HTERT RPE-1 (cell line): ENCODE results near the gene OLFML3.

Source experiments
- in situ Hi-C: fragments of 300-500 bp; cut with MboI; formaldehyde crosslinking; loops from 4 replicates; pipeline ENCODE4 v1.14.3; 2020; ENCODE audit warnings: low sequenced_read_pairs

Gene OLFML3, protein sequence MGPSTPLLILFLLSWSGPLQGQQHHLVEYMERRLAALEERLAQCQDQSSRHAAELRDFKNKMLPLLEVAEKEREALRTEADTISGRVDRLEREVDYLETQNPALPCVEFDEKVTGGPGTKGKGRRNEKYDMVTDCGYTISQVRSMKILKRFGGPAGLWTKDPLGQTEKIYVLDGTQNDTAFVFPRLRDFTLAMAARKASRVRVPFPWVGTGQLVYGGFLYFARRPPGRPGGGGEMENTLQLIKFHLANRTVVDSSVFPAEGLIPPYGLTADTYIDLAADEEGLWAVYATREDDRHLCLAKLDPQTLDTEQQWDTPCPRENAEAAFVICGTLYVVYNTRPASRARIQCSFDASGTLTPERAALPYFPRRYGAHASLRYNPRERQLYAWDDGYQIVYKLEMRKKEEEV

DNA sequence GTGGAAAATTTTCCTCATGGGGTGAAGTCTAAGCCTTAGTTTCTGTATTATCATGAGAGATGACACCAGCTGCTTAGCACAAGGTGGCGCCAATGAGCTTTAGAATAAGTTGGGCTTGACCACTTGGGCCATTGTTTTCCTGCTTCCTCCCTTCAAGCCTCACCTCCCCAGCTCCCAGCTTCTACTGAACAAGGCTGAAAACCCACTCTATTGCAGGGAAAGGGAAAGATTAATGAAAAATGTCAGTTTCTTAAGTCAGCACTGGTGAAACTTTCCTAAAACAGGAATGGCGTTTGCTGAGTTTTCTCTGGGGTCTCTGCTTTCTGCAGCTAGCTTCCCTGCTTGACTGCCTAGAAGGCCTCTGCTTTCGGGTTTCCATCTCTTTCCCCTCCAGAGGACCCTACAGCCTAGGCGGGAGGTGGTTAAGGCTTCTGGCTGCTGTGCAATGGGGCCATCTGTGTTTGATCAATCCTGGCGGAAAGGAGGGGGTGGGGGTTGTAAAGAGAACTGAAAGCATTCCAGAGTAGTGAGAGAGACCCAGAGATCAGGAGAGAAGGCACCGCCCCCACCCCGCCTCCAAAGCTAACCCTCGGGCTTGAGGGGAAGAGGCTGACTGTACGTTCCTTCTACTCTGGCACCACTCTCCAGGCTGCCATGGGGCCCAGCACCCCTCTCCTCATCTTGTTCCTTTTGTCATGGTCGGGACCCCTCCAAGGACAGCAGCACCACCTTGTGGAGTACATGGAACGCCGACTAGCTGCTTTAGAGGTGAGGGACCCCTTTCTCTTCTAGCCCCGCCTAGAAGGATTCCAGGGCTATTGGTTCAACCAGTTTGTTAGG, at the start of gene OLFML3:
Gene OLFML3 (plus strand): TSS at position 612 of the 840 bp plus-strand sequence. CDS start 43 bp downstream, at position 655.
- in situ Hi-C loops, result no loop called here

DNA sequence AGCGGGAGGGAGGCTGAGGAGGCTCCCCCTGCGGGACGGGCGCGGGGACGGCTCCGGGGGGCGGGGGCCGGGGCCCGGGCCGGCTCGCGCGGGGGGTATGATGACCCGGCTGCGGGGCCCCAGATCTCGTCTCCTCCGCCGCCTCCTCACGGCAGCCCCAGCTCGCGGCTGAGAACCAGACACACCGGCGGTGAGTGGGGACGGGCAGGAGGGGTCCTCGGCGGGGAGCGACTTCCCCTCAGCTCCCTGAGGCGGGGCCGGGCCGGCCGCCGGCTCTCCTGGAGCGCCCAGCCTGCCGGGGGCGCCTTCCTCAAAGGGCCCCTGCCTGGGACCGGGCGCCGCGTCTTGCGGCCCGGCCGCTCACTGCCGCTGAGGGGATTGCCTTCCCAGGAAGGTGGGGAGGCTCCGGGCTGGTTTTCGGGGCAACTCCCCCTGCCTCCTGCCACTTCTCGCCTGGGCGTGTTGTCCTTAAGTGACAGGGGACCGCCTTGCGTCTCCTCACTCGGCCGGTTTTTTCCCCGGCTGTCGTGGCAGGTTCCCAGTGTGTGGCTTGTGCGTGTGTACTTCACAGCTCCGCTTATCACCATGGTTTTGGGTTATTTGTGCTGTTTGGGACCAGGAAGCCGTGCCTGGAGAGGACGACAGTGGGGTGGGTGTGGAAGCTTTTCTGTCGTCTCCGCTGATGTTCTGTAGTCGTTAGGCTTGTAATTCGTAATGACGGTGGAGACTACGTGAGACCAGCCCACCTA, 49.4 kb upstream of the OLFML3 start:
- in situ Hi-C loops, result no loop called here

DNA sequence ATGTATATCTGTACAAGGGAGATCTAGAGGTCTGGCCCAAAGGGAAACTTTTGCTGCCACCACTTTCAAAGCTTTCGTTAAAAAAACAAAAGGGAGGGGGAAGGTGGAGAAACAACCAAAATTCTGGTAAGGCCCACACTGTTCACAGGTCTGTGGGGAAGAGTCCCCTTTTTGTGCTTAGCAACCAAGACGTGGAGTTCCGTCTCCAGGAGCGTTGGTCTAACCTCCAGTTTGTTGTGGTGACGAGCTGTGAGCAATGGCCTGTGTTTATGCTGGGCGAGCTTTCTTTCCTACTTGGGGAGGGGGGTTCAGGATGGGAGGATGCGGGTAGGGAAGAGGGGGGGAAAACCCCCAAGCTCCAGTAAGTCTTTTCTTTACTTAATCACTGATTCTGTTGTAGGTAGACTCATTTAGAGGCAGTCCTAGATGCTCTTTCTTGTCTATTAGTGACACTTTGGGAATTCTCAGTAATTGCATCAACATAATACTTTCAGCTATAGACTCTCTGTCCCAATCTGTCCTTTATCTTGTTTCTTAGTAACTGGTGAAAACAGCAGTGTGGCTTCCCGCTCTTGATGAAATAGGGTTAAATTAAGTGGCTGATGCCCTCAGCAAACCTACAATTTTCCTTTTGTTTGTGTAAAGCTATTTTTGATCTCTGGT, 48.6 kb upstream of the OLFML3 start:
- in situ Hi-C loops, result no loop called here

DNA sequence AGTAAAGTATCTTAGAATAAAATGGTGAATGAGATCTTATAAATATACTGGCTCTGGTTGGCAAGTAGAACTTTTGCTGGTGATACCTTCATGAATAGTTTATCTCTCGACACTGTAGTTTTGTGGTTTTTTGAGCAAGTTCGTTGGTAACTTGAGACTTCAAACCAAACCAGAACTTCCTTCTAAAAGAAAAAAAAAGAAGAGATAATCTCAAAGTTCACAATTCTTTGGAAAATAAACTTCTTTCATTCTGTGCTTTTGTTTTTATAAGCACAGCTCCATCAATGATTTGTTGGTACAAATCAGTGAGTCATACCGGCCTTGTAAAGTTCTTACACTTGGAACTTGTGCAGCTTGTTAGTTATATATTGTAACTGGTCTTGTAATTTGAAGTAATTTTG, 47.8 kb upstream of the OLFML3 start:
- in situ Hi-C loops, result no loop called here

DNA sequence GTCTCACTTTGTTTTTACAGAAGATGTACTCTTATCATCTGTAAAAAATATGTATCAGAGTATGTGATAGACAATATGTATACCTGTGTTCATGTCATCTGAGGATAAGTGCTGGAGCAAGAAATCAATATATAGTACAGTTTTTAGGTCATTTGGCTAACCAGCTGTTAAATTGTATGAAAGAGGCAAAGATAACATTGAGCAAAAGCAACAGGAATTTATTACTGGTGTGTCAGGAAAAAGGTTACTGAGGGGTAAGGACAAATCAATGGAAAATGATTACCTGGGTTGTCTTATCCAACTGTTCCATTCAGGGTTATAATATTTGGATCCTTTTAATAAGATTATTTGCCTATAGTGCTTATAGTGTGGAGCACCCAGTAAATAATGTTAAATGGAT, 45.3 kb upstream of the OLFML3 start:
- in situ Hi-C loops, result no loop called here

DNA sequence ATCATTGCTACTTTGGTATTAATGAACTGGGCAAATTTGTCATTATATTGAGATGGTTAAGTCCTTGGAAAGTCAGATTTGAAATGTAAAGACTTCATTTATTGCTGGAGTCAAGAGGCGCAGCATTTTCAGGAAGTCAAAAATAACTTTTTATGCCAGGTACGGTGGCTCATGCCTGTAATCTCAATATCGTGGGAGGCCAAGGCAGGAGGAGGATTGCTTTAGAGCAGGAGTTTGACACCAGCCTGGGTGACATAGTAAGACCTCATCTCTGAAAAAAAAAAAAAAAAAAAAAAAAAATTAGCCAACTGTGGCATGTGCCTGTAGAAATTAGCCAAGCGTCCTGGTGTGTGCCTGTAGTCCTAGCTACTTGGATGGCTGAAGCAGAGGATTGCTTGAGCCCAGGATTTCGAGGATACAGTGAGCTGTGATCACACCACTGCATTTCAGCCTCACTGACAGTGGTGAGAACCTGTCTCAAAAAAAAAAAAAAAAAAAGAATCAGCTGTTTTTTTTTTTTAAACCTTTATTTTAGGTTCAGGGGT, 44.7 kb upstream of the OLFML3 start:
- in situ Hi-C loops, result no loop called here

DNA sequence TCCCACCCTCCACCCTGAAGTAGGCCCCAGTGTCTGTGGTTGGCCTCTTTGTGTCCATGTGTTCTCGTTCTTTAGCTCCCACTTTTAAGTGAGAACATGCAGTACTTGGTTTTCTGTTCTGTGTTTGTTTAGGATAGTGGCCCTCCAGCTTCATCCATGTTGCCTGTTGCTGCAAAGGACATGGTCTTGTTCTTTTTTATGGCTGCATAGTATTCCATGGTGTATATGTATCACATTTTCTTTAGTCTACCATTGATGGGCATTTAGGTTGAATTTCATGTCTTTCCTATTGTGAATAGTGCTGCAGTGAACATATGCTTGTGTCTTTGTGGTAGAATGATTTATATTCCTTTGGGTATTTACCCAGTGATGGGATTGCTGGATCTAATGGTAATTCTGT, 44.1 kb upstream of the OLFML3 start:
- in situ Hi-C loops, result no loop called here

DNA sequence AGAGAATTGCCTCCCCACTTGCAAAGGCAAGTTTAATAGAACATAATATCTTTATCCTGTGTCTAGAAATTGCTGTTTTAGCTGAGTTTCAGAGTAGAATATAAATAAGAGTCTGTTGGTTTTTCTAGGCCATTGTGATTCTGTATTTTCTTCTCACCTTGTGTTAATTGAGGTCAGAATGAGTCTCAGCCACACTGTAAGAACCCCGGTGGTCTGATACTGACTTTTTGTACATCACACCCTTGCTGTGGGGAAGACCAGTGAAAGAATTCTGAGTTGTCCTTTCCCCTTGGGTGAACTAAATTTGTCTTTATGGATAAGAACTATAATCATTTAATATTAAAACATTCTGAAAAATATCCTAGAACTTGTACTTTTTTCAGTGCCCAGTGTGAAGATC, 43.3 kb upstream of the OLFML3 start:
- in situ Hi-C loops, result no loop called here

DNA sequence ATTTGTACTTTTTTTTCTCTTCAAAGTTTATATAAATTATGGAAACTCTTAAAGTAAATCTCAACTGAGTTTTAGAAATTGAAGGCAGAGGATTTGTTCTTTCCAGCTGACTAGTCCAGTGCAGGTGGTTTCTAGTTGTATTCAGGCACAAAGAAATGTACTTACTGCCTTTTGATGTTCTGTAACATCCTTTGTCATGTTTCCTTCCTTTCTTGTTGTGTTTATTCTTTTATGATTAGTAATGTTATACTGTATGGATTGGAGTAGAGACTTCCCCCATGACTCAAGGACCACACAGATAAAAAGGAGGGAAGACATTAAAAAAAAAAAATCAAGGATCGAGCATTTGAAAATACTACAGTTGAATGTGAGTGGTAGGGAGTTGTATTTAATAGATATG, 42.1 kb upstream of the OLFML3 start:
- in situ Hi-C loops, result no loop called here

DNA sequence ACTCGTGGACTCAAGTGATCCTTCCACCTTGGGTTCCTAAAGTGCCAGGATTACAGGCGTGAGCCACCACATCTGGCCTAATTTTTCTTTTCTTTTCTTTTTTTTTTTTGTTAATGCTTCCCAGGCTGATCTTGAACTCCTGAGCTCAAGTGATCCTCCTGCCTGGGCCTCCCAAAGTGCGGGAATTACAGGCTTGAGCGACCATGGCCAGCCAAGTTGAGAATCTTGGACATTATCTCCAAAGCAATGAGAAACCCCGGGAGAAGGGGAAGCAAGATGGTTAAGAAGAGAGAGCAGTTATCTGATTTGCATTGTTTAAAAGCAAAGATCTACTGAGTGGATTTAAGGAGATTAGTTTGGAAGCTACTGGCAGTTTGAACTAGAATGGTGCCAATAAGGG, 41.1 kb upstream of the OLFML3 start:
- in situ Hi-C loops, result no loop called here

DNA sequence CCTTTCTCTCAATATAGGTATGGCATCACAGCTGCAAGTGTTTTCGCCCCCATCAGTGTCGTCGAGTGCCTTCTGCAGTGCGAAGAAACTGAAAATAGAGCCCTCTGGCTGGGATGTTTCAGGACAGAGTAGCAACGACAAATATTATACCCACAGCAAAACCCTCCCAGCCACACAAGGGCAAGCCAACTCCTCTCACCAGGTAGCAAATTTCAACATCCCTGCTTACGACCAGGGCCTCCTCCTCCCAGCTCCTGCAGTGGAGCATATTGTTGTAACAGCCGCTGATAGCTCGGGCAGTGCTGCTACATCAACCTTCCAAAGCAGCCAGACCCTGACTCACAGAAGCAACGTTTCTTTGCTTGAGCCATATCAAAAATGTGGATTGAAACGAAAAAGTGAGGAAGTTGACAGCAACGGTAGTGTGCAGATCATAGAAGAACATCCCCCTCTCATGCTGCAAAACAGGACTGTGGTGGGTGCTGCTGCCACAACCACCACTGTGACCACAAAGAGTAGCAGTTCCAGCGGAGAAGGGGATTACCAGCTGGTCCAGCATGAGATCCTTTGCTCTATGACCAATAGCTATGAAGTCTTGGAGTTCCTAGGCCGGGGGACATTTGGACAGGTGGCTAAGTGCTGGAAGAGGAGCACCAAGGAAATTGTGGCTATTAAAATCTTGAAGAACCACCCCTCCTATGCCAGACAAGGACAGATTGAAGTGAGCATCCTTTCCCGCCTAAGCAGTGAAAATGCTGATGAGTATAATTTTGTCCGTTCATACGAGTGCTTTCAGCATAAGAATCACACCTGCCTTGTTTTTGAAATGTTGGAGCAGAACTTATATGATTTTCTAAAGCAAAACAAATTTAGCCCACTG, 38.7 kb upstream of the OLFML3 start:
- in situ Hi-C loops, result no loop called here

DNA sequence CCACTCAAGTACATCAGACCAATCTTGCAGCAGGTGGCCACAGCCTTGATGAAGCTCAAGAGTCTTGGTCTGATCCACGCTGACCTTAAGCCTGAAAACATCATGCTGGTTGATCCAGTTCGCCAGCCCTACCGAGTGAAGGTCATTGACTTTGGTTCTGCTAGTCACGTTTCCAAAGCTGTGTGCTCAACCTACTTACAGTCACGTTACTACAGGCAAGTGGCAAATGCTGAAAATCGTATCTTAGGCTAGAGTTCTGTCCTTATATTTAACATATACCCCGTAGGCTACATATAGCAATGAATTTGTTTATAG, 38.1 kb upstream of the OLFML3 start:
- in situ Hi-C loops, result no loop called here

DNA sequence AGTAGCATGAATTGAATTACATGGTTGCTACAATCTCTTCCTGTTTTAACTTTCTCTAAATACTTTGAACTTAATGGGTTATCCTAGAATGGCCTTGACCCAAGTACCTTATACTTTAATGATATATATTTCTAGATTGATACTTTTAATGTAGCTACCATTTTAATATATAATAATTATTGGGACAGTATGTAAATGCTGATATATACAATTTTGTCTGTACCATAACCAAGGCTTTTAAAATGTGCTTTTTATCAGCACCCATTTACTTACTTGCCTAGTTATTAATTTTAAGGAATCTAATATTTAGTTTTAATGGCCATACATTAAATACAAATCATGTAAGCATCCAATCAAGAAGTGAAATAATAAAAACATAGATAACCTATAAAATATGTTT, 36.7 kb upstream of the OLFML3 start:
- in situ Hi-C loops, result no loop called here

DNA sequence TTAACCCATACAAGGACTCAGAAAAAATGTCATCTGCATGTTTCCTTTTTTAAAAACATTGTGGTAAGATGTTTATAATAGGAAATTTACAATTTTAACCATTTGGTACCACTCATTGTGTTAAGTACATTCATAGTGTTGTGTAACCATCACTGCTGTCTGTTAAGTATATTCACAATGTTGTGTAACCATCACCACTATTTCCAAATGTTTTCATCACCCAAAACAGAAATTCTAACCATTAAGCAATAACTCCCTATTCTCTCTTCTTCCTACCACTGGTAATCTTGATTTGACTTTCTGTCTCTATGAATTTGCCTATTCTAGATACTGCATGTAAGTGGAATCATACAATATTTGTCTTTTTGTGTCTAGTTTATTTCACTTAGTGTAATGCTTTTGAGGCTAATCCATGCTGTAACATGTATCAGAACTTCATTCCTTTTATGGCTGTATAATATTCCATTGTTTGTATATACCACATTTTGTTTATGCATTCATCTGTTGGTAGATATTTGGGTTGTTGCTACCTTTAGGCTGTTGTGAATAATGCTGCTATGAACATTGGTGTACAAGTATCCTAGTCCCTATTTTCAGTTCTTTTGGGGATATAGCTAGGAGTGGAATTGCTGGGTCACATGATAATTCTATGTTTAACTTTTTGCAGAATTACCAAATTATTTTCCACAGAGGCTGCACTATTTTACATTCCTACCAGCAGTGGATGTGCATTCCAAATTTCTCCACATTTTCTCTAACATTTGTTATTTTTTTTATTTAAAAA, 36.1 kb upstream of the OLFML3 start:
- in situ Hi-C loops, result no loop called here

DNA sequence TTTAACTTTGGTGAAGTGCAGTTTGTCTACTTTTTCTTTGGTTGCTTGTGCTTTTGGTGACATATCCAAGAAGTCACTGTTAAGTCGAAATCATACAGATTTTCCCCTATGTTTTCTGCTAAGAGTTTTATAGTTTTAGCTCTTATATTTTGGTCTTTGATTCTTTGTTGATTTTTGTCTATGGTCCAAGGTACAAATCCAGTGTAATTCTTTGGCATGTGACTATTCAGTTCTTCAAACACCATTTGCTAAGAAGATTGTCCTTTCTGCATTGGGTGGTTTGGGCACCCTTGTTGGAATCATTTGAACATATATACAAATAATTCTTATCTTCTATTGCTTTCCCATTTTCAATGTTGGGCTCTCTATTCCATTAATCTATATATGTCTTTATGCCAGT, 33.9 kb upstream of the OLFML3 start:
- in situ Hi-C loops, result no loop called here

DNA sequence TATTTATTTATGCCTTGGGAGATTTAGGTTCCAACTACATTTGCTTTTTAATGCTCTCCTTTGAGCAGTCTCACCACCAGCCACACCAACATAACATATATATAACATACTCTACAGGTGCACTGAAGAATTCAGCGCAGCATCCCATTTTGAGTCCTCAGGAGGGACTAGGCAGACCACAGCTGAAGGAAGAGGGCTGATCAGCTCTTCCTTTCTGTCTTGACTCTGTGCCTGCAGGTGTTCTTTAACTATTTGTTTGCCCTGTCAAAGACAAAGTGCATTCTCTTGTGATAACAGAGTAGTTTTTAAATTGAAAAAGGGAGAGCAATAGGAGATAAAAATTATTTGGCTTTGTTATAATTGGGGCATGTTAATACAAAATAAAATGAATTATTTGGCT, 33.2 kb upstream of the OLFML3 start:
- in situ Hi-C loops, result no loop called here

DNA sequence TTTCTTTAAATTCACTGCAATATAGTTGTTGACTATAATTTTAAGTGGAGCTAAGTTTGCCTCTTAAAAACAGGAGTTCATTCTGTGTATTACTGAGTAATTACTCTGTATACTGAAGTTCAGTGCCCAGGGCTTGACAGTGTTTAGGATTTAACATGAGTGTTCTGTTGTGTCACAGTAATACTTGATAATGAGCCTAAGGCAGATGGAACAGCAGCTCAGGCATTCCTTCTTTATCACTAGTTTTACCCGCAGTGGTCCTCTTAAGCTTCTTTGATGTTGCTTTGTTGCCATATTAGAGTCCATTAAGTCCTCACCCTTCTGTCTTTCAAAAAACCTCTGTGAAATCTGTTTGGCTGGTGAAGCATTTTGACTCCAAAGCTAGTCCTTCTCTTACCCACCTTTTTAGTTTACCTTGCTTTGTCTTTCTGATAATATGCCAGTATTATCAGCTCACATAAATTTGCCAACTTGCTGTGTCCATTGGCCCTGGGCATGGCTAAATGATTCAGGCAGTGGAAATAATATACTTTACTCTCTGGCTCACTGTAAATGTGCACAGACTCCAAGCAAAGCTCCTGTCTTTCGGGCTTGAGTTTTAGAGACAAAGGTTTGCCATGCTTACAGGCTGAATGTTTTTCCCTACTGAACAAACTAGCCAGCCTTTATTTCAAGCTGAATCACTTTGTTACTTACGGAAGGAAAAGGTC, 32.4 kb upstream of the OLFML3 start:
- in situ Hi-C loops, result no loop called here

DNA sequence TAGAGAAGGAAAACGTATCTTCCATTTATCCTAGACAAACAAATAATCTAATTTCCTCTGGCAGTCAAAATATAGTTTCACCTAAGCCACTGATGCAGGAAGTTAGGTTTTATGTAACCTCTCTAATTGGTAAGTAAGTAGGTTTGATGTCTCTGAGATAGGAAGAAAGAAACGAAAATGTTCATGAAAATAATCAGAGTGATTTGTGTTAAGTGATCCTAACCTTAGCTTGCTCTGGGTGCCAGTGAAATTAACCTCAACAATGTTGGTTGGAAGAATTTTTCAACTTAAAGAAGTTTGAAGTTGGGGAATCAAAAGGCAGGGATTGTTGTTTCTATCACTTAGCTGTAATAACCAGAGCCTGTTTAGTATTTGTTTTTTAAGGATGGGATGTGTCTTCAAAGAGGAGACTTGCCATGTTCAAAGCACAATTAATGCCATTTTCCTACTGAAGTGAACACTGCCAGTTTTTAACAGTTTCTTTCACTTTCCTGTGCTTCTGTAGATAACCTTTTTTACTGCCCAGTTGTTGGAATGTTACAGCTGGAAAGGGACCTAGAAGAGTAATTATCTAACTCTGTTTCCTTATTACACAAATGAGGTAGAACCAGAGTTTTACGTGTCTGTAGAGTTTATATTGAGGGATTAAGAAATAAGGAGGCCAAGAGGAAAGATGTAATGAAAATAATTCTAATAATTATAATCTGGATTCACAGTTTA, 31.7 kb upstream of the OLFML3 start:
- in situ Hi-C loops, result no loop called here
